Temporal lobe (tissue), 2 donors: ENCODE results near the gene OLFM3. TPM values are rescaled to one million over a fixed set of nuclear protein-coding genes. Genes with fewer than 3 reads are reported as not detected.

Experiments used
- small RNA-seq: library from RNA; depleted of rRNA; stranded (forward); fragments of <200 nt; gene quantifications from one replicate; pipeline ENCODE3, GENCODE V24; 2014; ENCODE audit warnings: low replicate concordance
- total RNA-seq: library from RNA; depleted of rRNA; stranded (reverse); fragments of >200 nt; gene quantifications from one replicate; pipeline ENCODE4 v1.2.3, GENCODE V29; 2014

The OLFM3 gene
- total RNA-seq, 1 donor from 2014 or later = 24.3 TPM

Small RNA genes within 50 kb of the gene (small RNA-seq; reads per million reads assigned to genes)
- not detected for gene RNU6-352P
